Neutrophil (primary cell): Measurements from ENCODE around the gene GTF3C1.

Experiments
- H3K27ac ChIP-seq: fragments of 200-600 bp; sonication (generic); 2 replicates; pipeline ENCODE4 v1.5.1; 2016; ENCODE audit warnings: mild to moderate bottlenecking, moderate library complexity
- H3K27me3 ChIP-seq: fragments of 200-600 bp; sonication (generic); 2 replicates; pipeline ENCODE4 v1.6.0; 2016; ENCODE audit warnings: mild to moderate bottlenecking
- H3K36me3 ChIP-seq: fragments of 200-600 bp; sonication (generic); 2 replicates; pipeline ENCODE4 v1.5.1; 2017
- H3K4me1 ChIP-seq, 2 experiments: fragments of 200-600 bp in 1 of 2; sonication (generic) in 1 of 2; 1 replicate in 1 of 2; 2 replicates in 1 of 2; pipeline versions ENCODE4 v1.5.1 to v1.6.1; 2013 to 2016; ENCODE audit warnings: low read depth in 1 of 2, low read length in 1 of 2, mild to moderate bottlenecking in 1 of 2, moderate library complexity in 1 of 2; ENCODE audit not compliant: control insufficient read depth in 1 of 2, insufficient read depth in 1 of 2
- H3K4me3 ChIP-seq, 2 experiments: fragments of 200-600 bp in 1 of 2; sonication (generic) in 1 of 2; 1 replicate in 1 of 2; 2 replicates in 1 of 2; pipeline ENCODE4 v1.5.1; 2013 to 2016; ENCODE audit warnings: low read depth in 1 of 2, low read length in 1 of 2, mild to moderate bottlenecking in 1 of 2, moderate library complexity in 1 of 2
- H3K9me3 ChIP-seq: fragments of 200-600 bp; sonication (generic); 2 replicates; pipeline ENCODE4 v1.5.1; 2016
- TF ChIP-seq, protein P1 (sequence below): fragments of 200-600 bp; sonication (generic); IDR thresholded peaks from 2 replicates; pipeline ENCODE4 v1.5.1; 2016; ENCODE audit warnings: antibody characterized with exemption

The GTF3C1 gene

DNA sequence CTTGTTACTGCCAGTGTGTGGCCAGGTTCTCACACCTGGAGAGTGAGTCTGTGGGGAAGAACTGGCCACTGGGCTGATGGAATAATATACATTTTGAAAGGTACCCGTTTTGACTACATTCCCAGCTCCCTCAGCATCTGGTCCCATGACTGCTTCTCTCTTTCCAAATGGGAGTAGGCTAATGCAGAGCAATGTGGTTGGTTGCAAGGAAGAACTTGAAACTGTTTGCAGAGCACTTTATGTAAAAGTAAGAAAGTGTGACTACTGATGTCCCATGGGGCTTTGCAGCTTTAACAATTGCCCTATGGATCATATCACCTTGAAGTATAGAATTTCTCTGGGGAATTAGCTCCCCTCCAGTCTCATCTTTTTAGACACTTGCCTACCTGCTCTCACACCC lies 9.2 kb upstream of the GTF3C1 start:
- Histone ChIP-seq H3K27me3 (no peaks in the 10 kb centered on the region), H3K4me3 (no peak overlapping the region), H3K36me3 (no peaks in the 10 kb centered on the region), H3K4me1 (no peaks in the 10 kb centered on the region), H3K9me3 (no peaks in the 10 kb centered on the region), H3K27ac (no peak overlapping the region)
- TF ChIP-seq, protein P1, sequence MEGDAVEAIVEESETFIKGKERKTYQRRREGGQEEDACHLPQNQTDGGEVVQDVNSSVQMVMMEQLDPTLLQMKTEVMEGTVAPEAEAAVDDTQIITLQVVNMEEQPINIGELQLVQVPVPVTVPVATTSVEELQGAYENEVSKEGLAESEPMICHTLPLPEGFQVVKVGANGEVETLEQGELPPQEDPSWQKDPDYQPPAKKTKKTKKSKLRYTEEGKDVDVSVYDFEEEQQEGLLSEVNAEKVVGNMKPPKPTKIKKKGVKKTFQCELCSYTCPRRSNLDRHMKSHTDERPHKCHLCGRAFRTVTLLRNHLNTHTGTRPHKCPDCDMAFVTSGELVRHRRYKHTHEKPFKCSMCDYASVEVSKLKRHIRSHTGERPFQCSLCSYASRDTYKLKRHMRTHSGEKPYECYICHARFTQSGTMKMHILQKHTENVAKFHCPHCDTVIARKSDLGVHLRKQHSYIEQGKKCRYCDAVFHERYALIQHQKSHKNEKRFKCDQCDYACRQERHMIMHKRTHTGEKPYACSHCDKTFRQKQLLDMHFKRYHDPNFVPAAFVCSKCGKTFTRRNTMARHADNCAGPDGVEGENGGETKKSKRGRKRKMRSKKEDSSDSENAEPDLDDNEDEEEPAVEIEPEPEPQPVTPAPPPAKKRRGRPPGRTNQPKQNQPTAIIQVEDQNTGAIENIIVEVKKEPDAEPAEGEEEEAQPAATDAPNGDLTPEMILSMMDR: no peak

DNA sequence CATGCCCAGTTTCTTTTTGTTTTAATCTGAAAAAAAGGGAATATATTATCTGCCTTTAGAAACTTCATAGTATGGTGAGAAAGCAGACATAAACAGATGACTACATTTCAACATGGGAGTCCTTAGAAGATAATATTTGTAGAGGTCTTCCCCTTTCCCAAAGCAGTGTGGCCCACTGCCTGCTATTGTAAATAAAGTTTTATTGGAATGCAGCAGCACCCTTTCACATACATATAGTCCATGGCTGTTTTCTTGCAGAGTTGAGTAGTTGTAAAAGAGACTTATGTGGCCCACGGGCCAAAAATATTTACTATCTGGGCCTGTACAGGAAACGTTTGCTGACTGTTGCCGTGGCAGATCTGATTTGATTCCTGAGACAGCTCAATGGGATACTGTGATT lies 8.7 kb upstream of the GTF3C1 start:
- no peak overlapping the region for H3K27ac ChIP-seq
- no peak overlapping the region for H3K4me3 ChIP-seq
- TF ChIP-seq, protein P1: no peak
- no peaks in the 10 kb centered on the region for H3K9me3 ChIP-seq
- no peaks in the 10 kb centered on the region for H3K4me1 ChIP-seq
- H3K27me3 ChIP-seq: no peaks in the 10 kb centered on the region
- no peaks in the 10 kb centered on the region for H3K36me3 ChIP-seq

DNA sequence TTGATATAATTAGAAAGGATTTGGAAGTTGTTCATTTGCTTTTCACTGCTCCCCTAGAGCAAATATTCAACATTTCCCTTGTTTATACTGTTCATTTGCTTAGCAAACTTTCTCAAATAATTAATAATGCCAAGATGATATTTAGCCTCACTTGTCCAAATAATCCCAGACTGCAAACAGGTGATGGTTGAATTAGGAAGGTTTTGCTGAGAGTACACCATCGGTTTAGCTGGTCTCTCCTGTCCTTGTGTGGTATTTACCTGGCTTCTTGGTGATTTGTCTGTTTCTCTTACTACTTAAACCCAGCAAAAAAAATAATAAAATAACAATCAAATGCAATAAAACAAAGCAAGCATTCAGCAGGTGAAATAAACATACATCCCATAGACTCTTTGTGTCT lies 6.8 kb upstream of the GTF3C1 start:
- TF ChIP-seq, protein P1: no peak
- H3K4me1 ChIP-seq: no peaks in the 10 kb centered on the region
- no peak overlapping the region for H3K4me3 ChIP-seq
- no peak overlapping the region for H3K27ac ChIP-seq
- H3K27me3 ChIP-seq: no peaks in the 10 kb centered on the region
- H3K36me3 ChIP-seq: no peaks in the 10 kb centered on the region
- no peaks in the 10 kb centered on the region for H3K9me3 ChIP-seq

DNA sequence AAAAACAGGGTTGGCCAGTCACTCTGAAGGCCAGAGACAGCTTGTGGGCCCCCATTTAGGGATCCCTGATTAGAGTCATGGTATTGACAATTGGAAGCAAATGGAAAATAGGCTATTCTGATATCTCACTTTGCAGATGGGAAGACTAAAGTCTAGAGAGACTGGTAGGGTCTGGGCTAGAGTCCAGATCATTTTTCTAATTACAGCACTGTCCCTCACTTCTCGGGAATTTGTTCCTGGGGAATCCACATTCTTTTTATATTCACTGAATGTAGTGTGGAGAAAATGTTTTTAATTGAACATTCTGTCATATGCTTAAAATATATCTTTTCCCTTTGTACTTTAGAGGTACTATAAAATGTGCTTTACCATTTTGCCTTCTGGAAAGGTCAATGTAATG lies 1.3 kb upstream of the GTF3C1 start:
- Histone ChIP-seq H3K4me1 (peaks cover 20 to 21% of the 10 kb centered on the region in 2 experiments), H3K36me3 (no peaks in the 10 kb centered on the region), H3K4me3 (peak overlapping the region; percentile 84 to 94), H3K27ac (peak overlapping the region; percentile 84), H3K27me3 (no peaks in the 10 kb centered on the region), H3K9me3 (no peaks in the 10 kb centered on the region)
- TF ChIP-seq, protein P1: no peak

DNA sequence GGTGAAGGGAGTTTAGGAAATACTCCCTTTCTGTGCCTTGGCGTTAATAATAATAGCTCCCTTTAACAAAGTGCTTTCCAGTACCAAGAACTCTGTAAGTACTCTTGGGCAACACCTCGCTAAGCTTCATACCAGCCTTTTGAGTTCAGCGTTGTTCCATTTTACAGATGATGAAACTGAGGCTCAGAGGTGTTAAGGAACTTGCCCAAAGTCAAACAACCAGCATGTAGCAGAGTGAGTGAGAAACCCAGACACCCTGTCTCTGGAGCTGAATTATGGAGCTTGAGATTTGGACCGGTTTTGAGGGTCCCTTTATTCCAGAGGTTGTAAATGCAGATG lies 838 bp upstream of the GTF3C1 start:
- TF ChIP-seq, protein P1: no peak
- Histone ChIP-seq H3K36me3 (peaks cover 3% of the 10 kb centered on the region), H3K4me1 (peaks cover 20 to 21% of the 10 kb centered on the region in 2 experiments), H3K27ac (peak overlapping the region; percentile 84), H3K27me3 (no peaks in the 10 kb centered on the region), H3K9me3 (no peaks in the 10 kb centered on the region), H3K4me3 (peak overlapping the region; percentile 84 to 94)

DNA sequence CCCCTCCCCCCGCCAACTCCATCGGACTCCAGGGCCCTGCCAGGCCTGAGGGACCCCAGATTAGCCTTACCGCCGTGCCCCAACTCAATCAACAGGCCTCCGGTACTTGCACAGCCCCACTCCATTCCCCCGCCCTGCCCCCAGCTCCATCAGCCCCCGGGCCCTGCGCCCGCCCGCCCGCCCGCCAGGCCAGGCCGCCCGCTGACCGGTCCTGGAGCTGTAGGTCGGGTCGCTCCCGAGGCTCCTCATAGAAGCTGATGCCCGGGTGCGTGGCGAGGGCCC lies 308 bp downstream of the GTF3C1 start:
- Histone ChIP-seq H3K36me3 (peaks cover 14% of the 10 kb centered on the region), H3K27me3 (no peaks in the 10 kb centered on the region), H3K27ac (peak overlapping the region; percentile 84), H3K4me3 (peak overlapping the region; percentile 84 to 94), H3K9me3 (no peaks in the 10 kb centered on the region), H3K4me1 (peaks cover 20 to 21% of the 10 kb centered on the region in 2 experiments)
- TF ChIP-seq, protein P1: no peak
